ENCODE measurements around the gene ZNF689. TPM values are rescaled to one million over a fixed set of nuclear protein-coding genes. Genes with fewer than 3 reads are reported as not detected.

The ZNF689 gene
- total RNA-seq, 6 donors from 2014 or later: 3.1 to 10.9 (median 8.9) TPM

- H3K9me3 ChIP-seq: no peaks in the 10 kb centered on the region
- no peak overlapping the region for H3K4me3 ChIP-seq
- TF ChIP-seq CTCF (IDR thresholded peaks at IDR 0.05): no peak
- TF ChIP-seq POLR2A (IDR thresholded peaks at IDR 0.05): no peak
- TF ChIP-seq POLR2AphosphoS5 (IDR thresholded peaks at IDR 0.05): no peak
- TF ChIP-seq EP300 (IDR thresholded peaks at IDR 0.05): no peak
These were observed 21.5 kb downstream of the ZNF689 start for GRCh38 chr16:30588651-30589050.

GRCh38 chr16:30585400-30586191 is 24.6 kb downstream of the ZNF689 start, which contains the start of gene ZNF785:
TSS of gene ZNF785 (minus strand) at chr16:30585697. CDS start at chr16:30585611, 86 bp downstream.
- Histone ChIP-seq H3K4me3 (peak within 1 kb of the TSS; percentile 68 to 87 (median 82)), H3K36me3 (peaks cover 0 to 27% (median 19%) of the 10 kb centered on the region in 4 donors), H3K4me1 (peaks cover 12 to 24% (median 15%) of the 10 kb centered on the region in 4 donors), H3K27me3 (no peaks in the 10 kb centered on the region), H3K9me3 (no peaks in the 10 kb centered on the region), H3K27ac (peak within 1 kb of the TSS; percentile 86 to 97 (median 93))
- peak; percentile 86 to 88 for TF ChIP-seq POLR2AphosphoS5 (IDR thresholded peaks at IDR 0.05)
- TF ChIP-seq POLR2A (IDR thresholded peaks at IDR 0.05): peak in 2 of 4 donors; percentile 38 to 58
- TF ChIP-seq EP300 (IDR thresholded peaks at IDR 0.05): no peak
- TF ChIP-seq CTCF (IDR thresholded peaks at IDR 0.05): peak in 4 of 6 experiments; percentile 14 to 50 (median 42)
- WGBS, 2 donors: 0% methylated on average over 24 to 30 of the region's 50 CpGs
- DNase-seq (peak; percentile 96 to 99), ATAC-seq (ENCODE audit: low FRiP score in 2 of 2) (peak; percentile 99 to 100)

More at GRCh38 chr16:30588651-30589050, 21.5 kb downstream of the ZNF689 start:
- H3K4me1 ChIP-seq: peaks cover 12 to 24% (median 15%) of the 10 kb centered on the region in 4 donors
- ATAC-seq (ENCODE audit: low FRiP score in 2 of 2) (no peak), DNase-seq (no peak)
- 89 to 91% methylated on average over 2 of the region's 2 CpGs for WGBS, 2 donors
- no peaks in the 10 kb centered on the region for H3K27me3 ChIP-seq
- H3K27ac ChIP-seq: no peak overlapping the region
- H3K36me3 ChIP-seq: peaks cover 0 to 3% (median 1%) of the 10 kb centered on the region in 4 donors

- Histone ChIP-seq H3K27me3 (no peaks in the 10 kb centered on the region), H3K4me1 (peaks cover 12 to 24% (median 15%) of the 10 kb centered on the region in 4 donors), H3K36me3 (peaks cover 0 to 27% (median 19%) of the 10 kb centered on the region in 4 donors), H3K4me3 (peak overlapping the region; percentile 68 to 87 (median 82)), H3K9me3 (no peaks in the 10 kb centered on the region), H3K27ac (peak overlapping the region; percentile 86 to 97 (median 93))
- WGBS, 2 donors: 1% methylated on average over 19 to 23 of the region's 23 CpGs
- ATAC-seq (ENCODE audit: low FRiP score in 2 of 2): peak; percentile 1 to 54
- no peak for DNase-seq
- TF ChIP-seq EP300 (IDR thresholded peaks at IDR 0.05) (no peak), CTCF (IDR thresholded peaks at IDR 0.05) (no peak), POLR2AphosphoS5 (IDR thresholded peaks at IDR 0.05) (no peak), POLR2A (IDR thresholded peaks at IDR 0.05) (no peak)
These were observed 25.2 kb downstream of the ZNF689 start for GRCh38 chr16:30585022-30585399.

GRCh38 chr16:30582611-30583340 is 27.4 kb downstream of the ZNF689 start:
- DNase-seq: peak in 1 of 2 donors; percentile 77
- H3K4me3 ChIP-seq: no peak overlapping the region
- TF ChIP-seq CTCF (IDR thresholded peaks at IDR 0.05) (no peak), EP300 (IDR thresholded peaks at IDR 0.05) (no peak), POLR2A (IDR thresholded peaks at IDR 0.05) (no peak), POLR2AphosphoS5 (IDR thresholded peaks at IDR 0.05) (no peak)
- ATAC-seq (ENCODE audit: low FRiP score in 2 of 2): no peak
- no peaks in the 10 kb centered on the region for H3K27me3 ChIP-seq
- 94 to 98% methylated on average over 28 to 48 of the region's 48 CpGs for WGBS, 2 donors
- peaks cover 0 to 40% (median 24%) of the 10 kb centered on the region in 4 donors for H3K36me3 ChIP-seq
- peaks cover 12 to 24% (median 15%) of the 10 kb centered on the region in 4 donors for H3K4me1 ChIP-seq
- H3K27ac ChIP-seq: no peak overlapping the region
- H3K9me3 ChIP-seq: no peaks in the 10 kb centered on the region
